Liver (tissue), 3 donors: ENCODE measurements around the gene SWAP70.

Experiments
- GABPA ChIP-seq, 2 donors: IDR thresholded peaks in 1 of 2; conservative IDR thresholded peaks in 1 of 2; 2 replicates each; pipeline ENCODE4 v1.6.1; 2016; ENCODE audit warnings: antibody characterized with exemption in 2 of 2, mild to moderate bottlenecking in 1 of 2, moderate library complexity in 1 of 2
- JUND ChIP-seq, 2 donors: IDR thresholded peaks; 2 replicates each; pipeline ENCODE4 v1.6.1; 2016; ENCODE audit warnings: antibody characterized with exemption in 2 of 2
- RAD21 ChIP-seq, 2 donors: IDR thresholded peaks; 2 replicates each; pipeline ENCODE4 v1.6.1; 2016; ENCODE audit warnings: antibody characterized with exemption in 2 of 2, mild to moderate bottlenecking in 2 of 2
- SP1 ChIP-seq: IDR thresholded peaks from 2 replicates; pipeline ENCODE4 v1.6.1; 2018; ENCODE audit warnings: antibody characterized with exemption, mild to moderate bottlenecking
- TAF1 ChIP-seq: conservative IDR thresholded peaks from 2 replicates; pipeline ENCODE4 v1.6.1; 2016; ENCODE audit warnings: antibody characterized with exemption, mild to moderate bottlenecking
- YY1 ChIP-seq: IDR thresholded peaks from 2 replicates; pipeline ENCODE4 v1.6.1; 2016; ENCODE audit warnings: antibody characterized with exemption, mild to moderate bottlenecking
- TF ChIP-seq, protein P1 (sequence below): IDR thresholded peaks from 2 replicates; pipeline ENCODE4 v1.6.1; 2016; ENCODE audit warnings: antibody characterized with exemption, mild to moderate bottlenecking
- TF ChIP-seq, protein P2 (sequence below): fragments of 150-350 bp; IDR thresholded peaks from 2 replicates; pipeline ENCODE4 v1.5.1; 2017; ENCODE audit warnings: improper control_type of control experiment, low read depth, low read length; ENCODE audit not compliant: missing input control
- donor health status: healthy.
- donor health status: healthy.

DNA sequence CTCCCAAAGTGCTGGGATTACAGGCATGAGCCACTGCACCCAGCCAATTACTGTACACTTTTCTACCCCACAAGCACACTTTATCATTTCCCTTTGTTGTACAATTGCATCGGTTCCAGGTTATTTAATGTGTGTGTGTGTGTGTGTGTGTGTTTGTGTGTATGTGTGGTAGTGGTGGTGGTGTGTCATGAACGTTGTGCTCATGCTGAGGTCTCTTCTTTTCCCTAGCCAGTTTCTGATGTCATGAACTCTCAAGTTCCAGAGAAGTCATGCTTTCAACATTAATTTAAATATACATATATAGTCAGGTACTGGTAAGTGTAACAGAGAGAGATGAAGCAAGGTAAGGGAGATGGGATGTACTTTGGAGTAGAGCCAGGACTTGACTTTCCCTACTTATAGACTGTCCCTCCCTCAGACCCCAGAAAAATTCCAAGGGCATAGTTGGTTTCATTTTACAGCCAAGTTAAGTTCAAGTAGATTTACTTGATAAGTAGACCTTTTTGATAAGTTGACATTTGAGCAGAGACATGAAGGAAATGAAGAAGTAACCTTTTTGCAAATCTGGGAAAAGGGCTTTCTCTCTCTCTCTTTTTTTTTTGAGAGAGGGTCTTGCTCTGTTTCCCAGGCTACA is 47.7 kb upstream of the SWAP70 start:
- TF ChIP-seq, protein P1, sequence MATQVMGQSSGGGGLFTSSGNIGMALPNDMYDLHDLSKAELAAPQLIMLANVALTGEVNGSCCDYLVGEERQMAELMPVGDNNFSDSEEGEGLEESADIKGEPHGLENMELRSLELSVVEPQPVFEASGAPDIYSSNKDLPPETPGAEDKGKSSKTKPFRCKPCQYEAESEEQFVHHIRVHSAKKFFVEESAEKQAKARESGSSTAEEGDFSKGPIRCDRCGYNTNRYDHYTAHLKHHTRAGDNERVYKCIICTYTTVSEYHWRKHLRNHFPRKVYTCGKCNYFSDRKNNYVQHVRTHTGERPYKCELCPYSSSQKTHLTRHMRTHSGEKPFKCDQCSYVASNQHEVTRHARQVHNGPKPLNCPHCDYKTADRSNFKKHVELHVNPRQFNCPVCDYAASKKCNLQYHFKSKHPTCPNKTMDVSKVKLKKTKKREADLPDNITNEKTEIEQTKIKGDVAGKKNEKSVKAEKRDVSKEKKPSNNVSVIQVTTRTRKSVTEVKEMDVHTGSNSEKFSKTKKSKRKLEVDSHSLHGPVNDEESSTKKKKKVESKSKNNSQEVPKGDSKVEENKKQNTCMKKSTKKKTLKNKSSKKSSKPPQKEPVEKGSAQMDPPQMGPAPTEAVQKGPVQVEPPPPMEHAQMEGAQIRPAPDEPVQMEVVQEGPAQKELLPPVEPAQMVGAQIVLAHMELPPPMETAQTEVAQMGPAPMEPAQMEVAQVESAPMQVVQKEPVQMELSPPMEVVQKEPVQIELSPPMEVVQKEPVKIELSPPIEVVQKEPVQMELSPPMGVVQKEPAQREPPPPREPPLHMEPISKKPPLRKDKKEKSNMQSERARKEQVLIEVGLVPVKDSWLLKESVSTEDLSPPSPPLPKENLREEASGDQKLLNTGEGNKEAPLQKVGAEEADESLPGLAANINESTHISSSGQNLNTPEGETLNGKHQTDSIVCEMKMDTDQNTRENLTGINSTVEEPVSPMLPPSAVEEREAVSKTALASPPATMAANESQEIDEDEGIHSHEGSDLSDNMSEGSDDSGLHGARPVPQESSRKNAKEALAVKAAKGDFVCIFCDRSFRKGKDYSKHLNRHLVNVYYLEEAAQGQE, result no peak
- TF ChIP-seq SP1 (no peak), YY1 (no peak), JUND (IDR thresholded peaks at IDR 0.05) (no peak), TAF1 (no peak), GABPA (IDR thresholded peaks at IDR 0.05 in 1 of 2, conservative IDR thresholded peaks at IDR 0.05 in 1 of 2) (no peak), RAD21 (IDR thresholded peaks at IDR 0.05) (no peak)
- TF ChIP-seq, protein P2, sequence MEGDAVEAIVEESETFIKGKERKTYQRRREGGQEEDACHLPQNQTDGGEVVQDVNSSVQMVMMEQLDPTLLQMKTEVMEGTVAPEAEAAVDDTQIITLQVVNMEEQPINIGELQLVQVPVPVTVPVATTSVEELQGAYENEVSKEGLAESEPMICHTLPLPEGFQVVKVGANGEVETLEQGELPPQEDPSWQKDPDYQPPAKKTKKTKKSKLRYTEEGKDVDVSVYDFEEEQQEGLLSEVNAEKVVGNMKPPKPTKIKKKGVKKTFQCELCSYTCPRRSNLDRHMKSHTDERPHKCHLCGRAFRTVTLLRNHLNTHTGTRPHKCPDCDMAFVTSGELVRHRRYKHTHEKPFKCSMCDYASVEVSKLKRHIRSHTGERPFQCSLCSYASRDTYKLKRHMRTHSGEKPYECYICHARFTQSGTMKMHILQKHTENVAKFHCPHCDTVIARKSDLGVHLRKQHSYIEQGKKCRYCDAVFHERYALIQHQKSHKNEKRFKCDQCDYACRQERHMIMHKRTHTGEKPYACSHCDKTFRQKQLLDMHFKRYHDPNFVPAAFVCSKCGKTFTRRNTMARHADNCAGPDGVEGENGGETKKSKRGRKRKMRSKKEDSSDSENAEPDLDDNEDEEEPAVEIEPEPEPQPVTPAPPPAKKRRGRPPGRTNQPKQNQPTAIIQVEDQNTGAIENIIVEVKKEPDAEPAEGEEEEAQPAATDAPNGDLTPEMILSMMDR, result no peak
